Esophagus muscularis mucosa (tissue), 4 donors: ENCODE measurements around the gene CYTH1. TPM values are rescaled to one million over a fixed set of nuclear protein-coding genes. Genes with fewer than 3 reads are reported as not detected.

ENCODE experiments used
- DNase-seq: peaks from one replicate; pipeline ENCODE4 v3.0.0-alpha.2; 2017; ENCODE audit errors: extremely low spot score
- H3K27ac ChIP-seq, 4 donors: fragments of 200-600 bp; sonication (generic); replicated peaks in 1 of 4; 1 replicate in 3 of 4; 2 replicates in 1 of 4; pipeline ENCODE4 v1.5.1; 2016 to 2019; ENCODE audit warnings: mild to moderate bottlenecking in 1 of 4
- H3K27me3 ChIP-seq, 4 donors: fragments of 200-600 bp; sonication (generic); one replicate each; pipeline versions ENCODE4 v1.5.1 to v1.6.0; 2016 to 2019
- H3K36me3 ChIP-seq, 4 donors: fragments of 200-600 bp; sonication (generic); one replicate each; pipeline ENCODE4 v1.5.1; 2016 to 2019
- H3K4me1 ChIP-seq, 4 donors: fragments of 200-600 bp; sonication (generic); one replicate each; pipeline ENCODE4 v1.5.1; 2016 to 2019
- H3K4me3 ChIP-seq, 4 donors: fragments of 200-600 bp; sonication (generic); 1 replicate in 2 of 4; 2 replicates in 2 of 4; pipeline ENCODE4 v1.5.1; 2016 to 2019; ENCODE audit warnings: mild to moderate bottlenecking in 4 of 4, moderate library complexity in 1 of 4
- H3K9me3 ChIP-seq, 4 donors: fragments of 200-600 bp; sonication (generic); 1 replicate in 3 of 4; 2 replicates in 1 of 4; pipeline ENCODE4 v1.5.1; 2016 to 2019
- CTCF ChIP-seq, 3 experiments: fragments of 200-600 bp in 2 of 3; fragments of 450-650 bp in 1 of 3; sonication (generic) in 2 of 3; IDR thresholded peaks; one replicate each; pipeline ENCODE4 v1.5.1; 2017 to 2019; ENCODE audit warnings: antibody characterized with exemption in 3 of 3, mild to moderate bottlenecking in 2 of 3, moderate library complexity in 1 of 3
- EP300 ChIP-seq: sonication (generic); formaldehyde crosslinking; IDR thresholded peaks from one replicate; pipeline ENCODE4 v1.6.1; 2017; ENCODE audit warnings: antibody characterized with exemption
- POLR2A ChIP-seq: fragments of 450-650 bp; IDR thresholded peaks from one replicate; pipeline ENCODE4 v1.6.1; 2017; ENCODE audit warnings: antibody characterized with exemption, moderate library complexity, mild to moderate bottlenecking, low read depth
- POLR2AphosphoS5 ChIP-seq, 2 donors: sonication (generic); formaldehyde crosslinking; IDR thresholded peaks; one replicate each; pipeline ENCODE4 v1.6.1; 2017; ENCODE audit warnings: antibody characterized with exemption in 2 of 2
- WGBS: methylation state at CpG from one replicate; pipeline ENCODE4 v1.1.5; 2018; 5-methylcytosine and 5-hydroxymethylcytosine counted together
- intact Hi-C: fragments of 100-400 bp; cut with DNase I; formaldehyde crosslinking; loops from one replicate; pipeline ENCODE4 v1.15.1; 2023
- total RNA-seq, 4 donors: library from RNA; depleted of rRNA; stranded (reverse); fragments of >200 nt; gene quantifications; one replicate each; pipeline versions ENCODE4 v1.1.0 to v1.2.1, GENCODE V29; 2016

CYTH1 gene
- total RNA-seq, 4 donors from 2014 or later: 25.7 to 39.4 (median 35.7) TPM

GRCh38 chr17:78677303-78678221, 104.5 kb downstream of the CYTH1 start:
- peaks cover 0 to 20% (median 18%) of the 10 kb centered on the region in 4 donors for H3K4me1 ChIP-seq
- intact Hi-C loops: no loop called here
- no peak for DNase-seq
- H3K27me3 ChIP-seq: no peaks in the 10 kb centered on the region
- H3K4me3 ChIP-seq: no peak overlapping the region
- no peak overlapping the region for H3K27ac ChIP-seq
- peaks cover 33 to 94% (median 74%) of the 10 kb centered on the region in 4 donors for H3K36me3 ChIP-seq
- H3K9me3 ChIP-seq: no peaks in the 10 kb centered on the region
- 90% methylated on average over 25 of the region's 25 CpGs for WGBS
- no peak for TF ChIP-seq CTCF (IDR thresholded peaks at IDR 0.05)
- no peak for TF ChIP-seq POLR2A
- no peak for TF ChIP-seq EP300
- TF ChIP-seq POLR2AphosphoS5 (IDR thresholded peaks at IDR 0.05): no peak

- Histone ChIP-seq H3K4me1 (peaks cover 0 to 18% (median 14%) of the 10 kb centered on the region in 4 donors), H3K36me3 (peaks cover 33 to 100% (median 74%) of the 10 kb centered on the region in 4 donors), H3K27ac (no peak overlapping the region), H3K27me3 (no peaks in the 10 kb centered on the region), H3K4me3 (no peak overlapping the region), H3K9me3 (no peaks in the 10 kb centered on the region)
- no peak for DNase-seq
- TF ChIP-seq CTCF (IDR thresholded peaks at IDR 0.05) (no peak), POLR2AphosphoS5 (IDR thresholded peaks at IDR 0.05) (no peak), EP300 (no peak), POLR2A (no peak)
- intact Hi-C loops: no loop called here
- 93% methylated on average over 19 of the region's 26 CpGs for WGBS
Measured at GRCh38 chr17:78676412-78677302, 105.4 kb downstream of the CYTH1 start.

- Histone ChIP-seq H3K27me3 (no peaks in the 10 kb centered on the region), H3K9me3 (no peaks in the 10 kb centered on the region), H3K4me3 (no peak overlapping the region), H3K36me3 (peaks cover 33 to 91% (median 74%) of the 10 kb centered on the region in 4 donors), H3K4me1 (peaks cover 0 to 10% (median 6%) of the 10 kb centered on the region in 4 donors), H3K27ac (no peak overlapping the region)
- TF ChIP-seq EP300: no peak
- TF ChIP-seq POLR2A: no peak
- no peak for TF ChIP-seq POLR2AphosphoS5 (IDR thresholded peaks at IDR 0.05)
- no peak for TF ChIP-seq CTCF (IDR thresholded peaks at IDR 0.05)
- DNase-seq: no peak
- intact Hi-C loops: no loop called here
- WGBS: 86% methylated on average over 15 of the region's 15 CpGs
Measured at GRCh38 chr17:78675836-78676235, 106.2 kb downstream of the CYTH1 start.

- Histone ChIP-seq H3K4me3 (no peak overlapping the region), H3K27me3 (no peaks in the 10 kb centered on the region), H3K36me3 (peaks cover 30 to 86% (median 71%) of the 10 kb centered on the region in 4 donors), H3K4me1 (peaks cover 0 to 4% (median under 1%) of the 10 kb centered on the region in 4 donors), H3K27ac (no peak overlapping the region), H3K9me3 (no peaks in the 10 kb centered on the region)
- TF ChIP-seq POLR2A (no peak), POLR2AphosphoS5 (IDR thresholded peaks at IDR 0.05) (no peak), EP300 (no peak), CTCF (IDR thresholded peaks at IDR 0.05) (no peak)
- intact Hi-C loops: no loop called here
- WGBS: 98% methylated on average over 17 of the region's 17 CpGs
- DNase-seq: no peak
Measured at GRCh38 chr17:78675316-78675616, 106.8 kb downstream of the CYTH1 start.
